HG03175 (cell line): ENCODE results near the gene PRKAR2B.

ENCODE experiments used
- ATAC-seq: cut with Tn5 transposase; IDR thresholded peaks from one replicate; pipeline ENCODE4 v1.9.1; 2021; ENCODE audit warnings: mild to moderate bottlenecking, moderate library complexity; ENCODE audit not compliant: unreplicated experiment

Gene PRKAR2B

DNA sequence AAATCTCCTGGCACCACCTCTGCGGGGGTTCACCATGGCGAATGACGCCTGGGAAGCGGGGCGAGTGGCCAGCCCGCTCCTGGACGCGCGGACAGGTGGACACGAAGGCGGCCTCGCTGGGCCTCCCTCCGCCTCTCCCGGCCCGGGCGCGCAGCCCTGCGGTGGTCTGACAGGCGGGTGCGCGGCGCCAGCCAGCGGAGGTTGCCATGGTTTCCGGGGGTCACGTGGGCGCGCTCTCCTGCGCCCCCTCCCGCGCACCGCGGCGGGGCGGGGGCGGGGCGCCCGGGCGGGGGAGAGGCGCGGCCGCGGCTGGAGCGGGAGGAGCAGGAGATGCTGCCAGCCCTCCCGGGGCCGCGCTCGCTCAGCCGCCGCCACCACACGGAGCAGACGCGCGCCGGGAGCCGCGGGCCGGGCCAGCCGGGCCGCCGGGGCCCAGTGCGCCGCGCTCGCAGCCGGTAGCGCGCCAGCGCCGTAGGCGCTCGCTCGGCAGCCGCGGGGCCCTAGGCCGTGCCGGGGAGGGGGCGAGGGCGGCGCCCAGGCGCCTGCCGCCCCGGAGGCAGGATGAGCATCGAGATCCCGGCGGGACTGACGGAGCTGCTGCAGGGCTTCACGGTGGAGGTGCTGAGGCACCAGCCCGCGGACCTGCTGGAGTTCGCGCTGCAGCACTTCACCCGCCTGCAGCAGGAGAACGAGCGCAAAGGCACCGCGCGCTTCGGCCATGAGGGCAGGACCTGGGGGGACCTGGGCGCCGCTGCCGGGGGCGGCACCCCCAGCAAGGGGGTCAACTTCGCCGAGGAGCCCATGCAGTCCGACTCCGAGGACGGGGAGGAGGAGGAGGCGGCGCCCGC is at the start of gene PRKAR2B:
Gene PRKAR2B (plus strand): TSS at position 359 of the 848 bp plus-strand sequence. CDS start 203 bp downstream, at position 562.
- peak; percentile 84 for ATAC-seq

- no peak for ATAC-seq
These were observed 49.7 kb upstream of the PRKAR2B start for GRCh38 chr7:106994833-106995232.

- ATAC-seq, result no peak
These were observed 46.8 kb upstream of the PRKAR2B start for GRCh38 chr7:106997487-106998271.

DNA sequence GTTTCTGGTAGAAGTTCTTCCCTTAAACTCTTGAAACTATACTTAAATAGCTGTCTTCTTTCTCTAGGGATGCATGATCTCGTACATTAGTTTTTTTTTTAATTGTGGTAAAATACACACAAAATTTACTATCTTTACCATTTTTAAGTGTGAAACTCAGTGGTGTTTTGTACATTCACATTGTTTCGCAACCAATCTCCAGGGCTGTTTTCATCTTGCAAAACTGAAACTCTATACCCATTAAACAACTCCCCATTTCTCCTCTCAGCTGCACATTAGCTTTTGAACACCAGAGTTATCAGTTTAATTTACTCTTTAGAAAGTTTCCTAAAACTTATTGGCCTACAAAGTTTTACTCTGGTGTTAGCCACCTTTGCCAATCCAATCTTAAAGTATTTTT is 45.5 kb upstream of the PRKAR2B start:
- no peak for ATAC-seq

DNA sequence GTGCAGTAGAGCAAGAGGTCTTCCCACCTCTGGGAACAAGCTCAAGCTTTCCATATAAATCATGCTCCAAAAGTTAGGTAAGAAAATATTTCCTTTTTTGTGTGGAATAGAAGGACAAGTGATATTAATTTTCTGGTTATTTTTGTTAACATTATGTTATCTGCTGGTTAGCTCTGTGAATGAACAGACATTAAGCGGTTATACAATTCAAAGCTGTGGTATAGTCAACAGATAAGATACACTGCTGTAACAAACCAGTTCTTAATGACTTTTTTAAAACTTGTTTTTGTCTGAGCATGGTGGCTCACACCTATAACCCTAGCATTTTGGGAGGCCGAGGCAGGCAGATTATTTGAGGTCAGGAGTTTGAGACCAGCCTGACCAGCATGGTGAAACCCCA is 43.0 kb upstream of the PRKAR2B start:
- no peak for ATAC-seq

GRCh38 chr7:107002126-107002525 is 42.4 kb upstream of the PRKAR2B start:
- no peak for ATAC-seq

- no peak for ATAC-seq
These were observed 41.9 kb upstream of the PRKAR2B start for GRCh38 chr7:107002529-107002998.

GRCh38 chr7:107007007-107007891 is 37.3 kb upstream of the PRKAR2B start:
- ATAC-seq, result no peak

- no peak for ATAC-seq
These were observed 36.6 kb upstream of the PRKAR2B start for GRCh38 chr7:107007892-107008287.

- ATAC-seq, result no peak
These were observed 34.7 kb upstream of the PRKAR2B start for GRCh38 chr7:107009846-107010203.

GRCh38 chr7:107012691-107013090 is 31.8 kb upstream of the PRKAR2B start:
- no peak for ATAC-seq

- ATAC-seq, result no peak
These were observed 30.0 kb upstream of the PRKAR2B start for GRCh38 chr7:107014387-107015023.

DNA sequence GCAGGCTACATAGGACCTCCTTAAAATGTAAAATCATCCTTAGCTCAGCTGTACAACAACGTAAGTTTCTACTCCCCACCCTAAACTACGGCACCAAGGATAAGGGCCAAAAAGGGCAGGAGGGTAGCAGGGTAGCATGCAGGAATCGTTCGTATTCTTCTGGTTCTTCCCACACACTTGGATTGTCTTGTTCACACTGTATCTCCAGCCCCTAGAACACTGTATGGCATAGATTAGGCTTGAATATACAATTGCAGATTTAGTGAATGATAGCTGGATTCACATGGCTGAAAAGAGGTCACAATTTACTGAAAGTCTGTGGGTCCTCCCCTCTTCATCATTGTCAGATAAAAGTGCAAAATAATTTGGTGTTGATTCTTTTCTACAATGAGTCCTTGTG is 28.2 kb upstream of the PRKAR2B start:
- ATAC-seq, result no peak

DNA sequence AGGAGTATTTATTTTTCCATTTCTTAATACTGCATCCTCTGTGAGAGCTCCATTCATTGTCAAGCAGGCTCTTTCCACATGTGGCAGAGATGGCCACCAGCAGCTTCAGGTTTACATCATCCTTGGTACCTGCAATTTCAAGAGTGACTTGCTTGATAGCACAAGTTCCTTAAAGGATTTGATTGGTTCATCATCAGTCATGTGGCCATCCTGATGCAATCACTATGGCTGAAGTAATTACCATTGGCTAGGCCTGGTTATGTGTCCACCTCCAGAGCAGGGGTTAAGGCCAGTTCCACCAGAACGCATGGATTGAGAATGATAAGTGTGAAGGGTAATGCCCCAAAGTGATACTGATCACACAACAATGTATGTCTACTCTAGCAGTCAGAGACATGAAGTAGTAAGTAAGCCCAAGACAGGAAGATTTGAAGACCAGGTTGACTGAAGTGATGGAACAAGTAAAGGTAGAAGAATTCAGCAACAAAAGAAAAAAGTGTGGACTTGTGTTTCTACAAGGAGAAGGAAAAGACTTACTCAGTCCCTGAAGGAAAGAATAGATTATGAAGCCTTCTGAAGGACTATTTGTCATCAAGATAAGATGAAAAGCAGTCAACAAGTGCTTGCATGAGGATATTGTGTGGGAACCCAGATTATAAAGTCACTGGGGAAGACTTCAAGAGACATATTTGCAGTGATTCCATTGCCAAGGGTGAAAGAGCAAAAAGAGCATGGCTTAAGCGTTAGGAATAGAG is 26.4 kb upstream of the PRKAR2B start:
- ATAC-seq, result no peak

DNA sequence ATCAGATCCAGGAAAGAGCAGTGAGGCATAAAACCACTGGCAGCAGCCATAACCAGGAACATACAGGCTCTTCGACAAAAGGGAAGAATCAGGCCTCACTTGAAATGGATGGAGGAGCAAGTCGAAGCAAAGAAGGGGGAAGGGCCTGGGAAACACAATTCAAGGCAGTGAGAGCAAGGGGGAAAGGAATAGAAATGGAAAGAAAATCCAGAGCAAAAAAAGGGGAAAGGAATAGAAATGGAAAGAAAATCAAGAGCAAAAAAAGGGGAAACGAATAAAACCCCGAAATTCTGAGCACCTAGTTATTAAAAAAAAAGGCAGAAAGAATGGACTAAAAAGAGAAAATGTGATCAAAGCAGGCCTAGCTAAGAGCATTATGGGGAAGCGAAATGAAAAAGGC is 24.1 kb upstream of the PRKAR2B start:
- no peak for ATAC-seq

GRCh38 chr7:107021600-107021999 is 22.9 kb upstream of the PRKAR2B start:
- no peak for ATAC-seq

- ATAC-seq, result no peak
These were observed 20.9 kb upstream of the PRKAR2B start for GRCh38 chr7:107023522-107024151.

GRCh38 chr7:107024906-107025305 is 19.6 kb upstream of the PRKAR2B start:
- ATAC-seq, result no peak

DNA sequence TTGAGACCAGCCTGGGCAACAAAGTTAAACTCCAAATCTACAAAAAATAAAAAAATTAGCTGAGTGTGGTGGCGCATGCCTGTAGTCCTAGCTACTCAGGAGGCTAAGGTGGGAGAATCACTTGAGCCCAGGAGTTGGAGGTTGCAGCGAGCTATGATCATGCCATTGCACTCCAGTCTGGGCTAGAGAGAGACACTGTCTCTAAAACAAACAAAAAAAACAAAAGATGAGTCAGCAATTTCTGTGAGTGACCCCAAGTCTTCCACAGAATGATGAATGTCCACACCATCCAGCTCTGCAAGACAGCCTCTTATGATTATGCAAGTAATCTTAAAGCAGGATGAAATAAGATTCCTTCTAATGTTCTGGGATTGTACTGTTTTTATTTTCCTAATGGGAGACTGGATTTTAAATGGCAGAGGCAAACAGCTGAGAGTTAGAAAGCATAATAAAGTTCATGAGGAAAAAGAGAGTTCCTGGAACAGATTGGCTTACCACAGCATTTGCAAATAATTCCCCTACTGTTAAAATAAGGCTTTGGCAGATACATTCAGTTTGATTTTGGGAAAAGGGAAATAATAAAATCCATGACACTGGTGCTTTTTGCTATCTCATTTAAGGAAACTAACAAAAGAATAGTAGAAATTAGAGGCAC is 18.9 kb upstream of the PRKAR2B start:
- no peak for ATAC-seq
